ENCODE results near the gene PLEKHG3. TPM values are rescaled to one million over a fixed set of nuclear protein-coding genes. Genes with fewer than 3 reads are reported as not detected.

Gene PLEKHG3
- total and polyA plus RNA-seq, 2 of the 4 experiments (the other 2 are of a cell fraction): 8.2 to 8.4 TPM

GRCh38 chr14:64680714-64681065, 23.5 kb upstream of the PLEKHG3 start:
- Histone ChIP-seq H2BK5ac (ENCODE audit: low read depth, low read length, poor library complexity, severe bottlenecking) (no peak overlapping the region), H3K9ac (ENCODE audit: low read depth, low read length) (no peak overlapping the region), H3K14ac (replicated peaks; ENCODE audit: low read depth, low read length) (no peak overlapping the region), H2BK15ac (ENCODE audit: low read depth, low read length) (no peak overlapping the region), H3K4me2 (ENCODE audit: low read depth, low read length) (no peak overlapping the region), H3K4me1 (ENCODE audit: control insufficient read depth, insufficient read depth, low read length) (peaks cover 11% of the 10 kb centered on the region; the same call in 1 of the 2 replicates), H2BK20ac (ENCODE audit: low read depth, low read length) (no peak overlapping the region), H2AFZ (replicated peaks; ENCODE audit: low read length, poor library complexity) (no peak overlapping the region), H4K20me1 (ENCODE audit: insufficient read depth, low read length) (no peaks in the 10 kb centered on the region), H2BK120ac (ENCODE audit: low read depth, low read length) (no peak overlapping the region), H3K4ac (ENCODE audit: low read depth, low read length) (no peak overlapping the region), H3K36me3 (ENCODE audit: control insufficient read depth, insufficient read depth, low read length) (no peaks in the 10 kb centered on the region), H3K79me1 (ENCODE audit: low read depth in 1 of 2, low read length in 2 of 2) (no peaks in the 10 kb centered on the region), H3K9me1 (ENCODE audit: insufficient read depth, low read length) (no peaks in the 10 kb centered on the region), H4K8ac (ENCODE audit: low read depth in 2 of 2, low read length in 2 of 2) (no peak overlapping the region), H3K27ac (ENCODE audit: insufficient read depth, low read length) (no peak overlapping the region), H3K4me3 (ENCODE audit: insufficient read depth, low read depth, low read length) (no peak overlapping the region), H4K5ac (ENCODE audit: low read depth, low read length) (no peak overlapping the region; the same call in 1 of the 2 replicates), H3K27me3 (ENCODE audit: control insufficient read depth, insufficient read depth, low read length) (peaks cover 6% of the 10 kb centered on the region; the same call in 1 of the 2 replicates), H3K18ac (ENCODE audit: low read depth, low read length) (no peak overlapping the region), H3K56ac (ENCODE audit: extremely low read depth, insufficient read depth, low read length) (no peak overlapping the region), H4K91ac (ENCODE audit: insufficient read depth, low read depth, low read length) (no peak overlapping the region), H2AK5ac (ENCODE audit: low read depth, low read length) (no peak overlapping the region), H3K9me3 (ENCODE audit: control insufficient read depth, insufficient read depth, low read length) (no peaks in the 10 kb centered on the region), H2AK9ac (replicated peaks; ENCODE audit: low read depth, low read length, poor library complexity) (no peak overlapping the region), H3K23ac (ENCODE audit: low read depth, low read length) (no peak overlapping the region)
- BruUV-seq (replicated peaks): no TSS peak
- dilution Hi-C loops (cut with HindIII; ENCODE audit: low sequenced_read_pairs, unreplicated experiment) (no loop called here), intact Hi-C loops (cut with micrococcal nuclease) (no loop called here), in situ Hi-C loops (cut with MboI; ENCODE audit: low sequenced_read_pairs) (no loop called here)
- CTCF ChIA-PET: no interaction called here
- TF ChIP-seq CEBPB (IDR thresholded peaks at IDR 0.05; ENCODE audit: low read depth, low read length): no peak
- TF ChIP-seq SMC3 (IDR thresholded peaks at IDR 0.05; ENCODE audit: low read depth, low read length): no peak
- TF ChIP-seq MAZ (IDR thresholded peaks at IDR 0.05; ENCODE audit: borderline replicate concordance, low read depth, low read length): no peak
- no peak for TF ChIP-seq RCOR1 (IDR thresholded peaks at IDR 0.05; ENCODE audit: insufficient replicate concordance, low read length)
- TF ChIP-seq CHD1 (IDR thresholded peaks at IDR 0.05; ENCODE audit: low read depth, low read length): no peak
- no peak for TF ChIP-seq NFE2L2 (IDR thresholded peaks at IDR 0.05; ENCODE audit: low read depth, low read length)
- TF ChIP-seq RFX5 (IDR thresholded peaks at IDR 0.05; ENCODE audit: low read depth, low read length): no peak
- no peak for TF ChIP-seq CTCF (conservative IDR thresholded peaks at IDR 0.05; ENCODE audit: low read depth, low read length)
- DNase-seq: no peak
- POLR2A ChIA-PET (ENCODE audit: unreplicated experiment): no interaction called here
- no peak for ATAC-seq (ENCODE audit: low read depth)
- no CpG with 5 or more reads among the region's 3 CpGs for WGBS, 2 experiments (ENCODE audit: extremely low coverage in 2 of 2, insufficient read length in 1 of 2)
